Neural progenitor cell (in vitro differentiated cells): ENCODE measurements around the gene MBLAC1.

Experiments
- CTCF ChIP-seq: fragments of 200-600 bp; sonication (generic); IDR thresholded peaks from 2 replicates; pipeline ENCODE4 v1.5.1; 2017; ENCODE audit warnings: antibody characterized with exemption, mild to moderate bottlenecking
- EZH2 ChIP-seq: fragments of 200-600 bp; sonication (generic); IDR thresholded peaks from 2 replicates; pipeline ENCODE4 v1.6.1; 2017; ENCODE audit warnings: antibody characterized with exemption, mild to moderate bottlenecking, moderate library complexity
- EZH2phosphoT487 ChIP-seq: fragments of 200-600 bp; sonication (generic); IDR thresholded peaks from 2 replicates; pipeline ENCODE4 v1.6.1; 2017; ENCODE audit warnings: antibody characterized with exemption

DNA sequence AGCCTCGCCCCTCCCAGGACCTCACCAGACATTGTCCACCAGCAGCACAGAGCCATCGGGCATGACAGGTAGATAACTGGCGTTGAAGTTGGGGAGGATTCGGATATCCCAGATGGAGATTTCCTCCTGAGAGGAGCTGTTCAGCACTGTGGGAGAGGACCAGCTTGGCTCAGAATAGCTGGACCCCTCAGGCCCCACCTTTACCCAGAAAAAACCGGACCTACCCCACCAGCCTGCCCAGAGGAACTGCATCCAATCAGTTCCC, 30.2 kb downstream of the MBLAC1 start:
- TF ChIP-seq CTCF: no peak
- no peak for TF ChIP-seq EZH2phosphoT487
- TF ChIP-seq EZH2: no peak
